T-helper 1 cell (primary cell): ENCODE measurements around the gene PPFIBP1.

Source experiments
- DNase-seq, 5 donors: peaks; one replicate each; pipeline ENCODE4 v3.0.0-alpha.2; 2012 to 2020

The PPFIBP1 gene

DNA sequence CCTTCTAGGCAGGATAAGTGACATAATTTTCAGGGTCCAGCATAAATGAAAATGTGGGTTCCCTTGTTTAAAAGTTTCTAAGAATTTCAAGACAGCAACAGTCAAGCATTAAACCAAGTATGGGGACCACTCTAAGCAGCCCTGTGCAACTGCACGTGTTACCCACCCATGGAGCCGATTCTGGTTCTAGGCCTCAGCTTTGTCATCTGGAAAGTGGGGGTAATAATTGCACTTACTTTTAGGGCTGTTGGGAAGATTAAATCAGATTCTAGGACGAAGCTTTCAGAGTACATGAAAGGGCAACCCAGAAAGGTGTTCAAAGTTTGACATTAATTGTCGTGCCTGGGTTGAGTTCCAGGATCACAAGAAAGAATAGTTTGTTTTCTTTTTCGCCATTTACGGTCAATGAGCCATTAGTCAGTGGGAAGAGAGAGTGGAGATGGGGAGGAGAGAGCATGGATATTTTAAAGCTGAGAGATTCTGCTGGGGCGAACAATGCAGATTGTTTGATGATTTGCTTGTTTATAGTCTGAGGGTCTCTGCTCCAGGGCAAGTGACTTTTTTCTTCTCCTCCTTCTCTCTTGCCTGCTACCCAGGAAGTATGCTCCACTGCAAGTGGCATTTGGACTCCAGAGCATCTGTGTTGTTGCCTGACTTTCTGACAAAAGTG, 10.7 kb upstream of the PPFIBP1 start:
- DNase-seq, result no peak

DNA sequence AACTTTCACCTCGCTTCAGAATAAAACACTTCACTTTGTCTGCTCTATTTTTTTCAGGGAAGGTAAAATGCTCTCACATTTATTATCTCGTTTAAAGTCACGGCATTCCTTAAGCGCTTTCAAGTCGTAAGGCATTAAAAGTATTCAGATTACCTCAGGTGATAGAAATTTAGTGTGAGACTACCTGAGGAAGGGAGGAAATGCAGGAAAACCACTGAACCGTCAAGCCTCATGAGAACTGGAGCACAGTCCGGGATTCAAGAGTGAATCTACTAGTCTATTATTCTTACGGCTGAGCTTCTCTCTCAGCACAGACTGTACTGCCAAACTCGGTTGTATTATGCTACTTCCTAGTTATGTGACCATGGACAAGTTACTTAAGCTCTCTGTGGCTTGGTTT, 8.3 kb upstream of the PPFIBP1 start:
- DNase-seq, result no peak

DNA sequence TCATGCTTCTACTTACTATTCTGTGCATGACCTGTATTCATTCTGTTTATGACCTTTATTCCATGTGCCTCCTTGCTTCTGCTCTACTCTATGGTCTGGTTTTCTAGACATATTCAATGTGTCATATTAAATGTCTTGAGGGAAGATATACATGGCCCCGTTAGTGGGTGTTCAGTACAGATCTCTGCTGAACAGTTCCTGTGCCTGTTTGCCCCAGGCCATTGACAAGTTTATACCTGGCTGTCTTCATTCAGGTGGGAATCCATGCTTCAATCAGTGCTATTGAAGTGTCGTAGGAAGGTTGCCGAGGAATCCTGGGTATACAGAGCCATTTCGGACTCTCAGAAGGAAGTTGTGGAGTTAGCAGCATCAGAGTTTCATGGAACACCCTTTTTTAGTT, 7.4 kb upstream of the PPFIBP1 start:
- no peak for DNase-seq

DNA sequence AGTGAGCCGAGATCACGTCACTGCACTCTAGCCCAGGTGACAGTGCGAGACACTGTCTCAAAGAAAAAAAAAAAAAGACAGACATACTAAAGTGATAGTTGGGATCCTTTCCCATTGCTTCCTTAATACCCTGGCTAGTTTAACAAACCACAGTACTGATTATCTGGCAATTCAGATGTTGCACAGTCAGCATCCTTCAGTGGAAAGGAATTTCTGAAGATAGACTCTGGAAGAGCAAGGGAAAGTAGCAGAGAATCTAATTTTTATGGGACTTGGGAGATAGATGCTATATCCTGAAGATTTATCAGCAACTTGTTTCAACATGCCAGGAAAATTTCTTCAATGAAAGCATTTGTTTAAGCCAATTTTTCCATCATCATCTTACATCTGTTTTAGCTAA, 6.5 kb upstream of the PPFIBP1 start:
- DNase-seq, result no peak

DNA sequence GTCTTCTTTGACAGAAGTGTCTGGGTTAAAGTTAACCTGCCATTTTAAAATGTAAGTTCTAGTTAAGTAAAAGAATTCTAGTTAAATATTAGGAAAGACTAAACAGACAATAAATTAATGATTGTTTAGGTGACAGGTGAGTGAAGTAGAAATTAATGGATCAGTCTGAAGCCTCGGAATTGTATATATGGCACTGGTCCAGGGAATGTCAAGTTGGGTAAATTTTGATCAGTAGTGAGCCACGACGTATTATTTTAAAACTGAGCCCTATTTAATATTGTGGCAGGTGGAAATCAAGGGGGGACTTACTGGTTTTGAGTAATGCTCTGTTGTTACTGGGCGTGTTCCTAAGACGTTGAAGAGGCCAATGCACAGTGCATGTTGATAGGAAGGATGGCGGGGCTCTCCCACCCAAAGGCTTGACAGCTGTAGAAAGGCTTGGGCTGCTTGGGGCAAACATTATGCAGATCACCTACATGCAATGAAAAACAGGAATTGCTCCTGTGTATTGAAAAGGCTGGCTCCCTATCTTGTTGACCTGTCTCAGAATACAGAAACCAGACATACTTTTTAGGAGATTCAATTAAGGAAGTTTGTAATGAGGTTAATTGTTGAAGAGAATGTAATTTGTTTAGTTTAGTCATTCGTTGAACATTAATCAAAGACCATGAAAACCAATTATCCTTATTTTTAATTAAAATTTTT, 5.9 kb upstream of the PPFIBP1 start:
- no peak for DNase-seq

DNA sequence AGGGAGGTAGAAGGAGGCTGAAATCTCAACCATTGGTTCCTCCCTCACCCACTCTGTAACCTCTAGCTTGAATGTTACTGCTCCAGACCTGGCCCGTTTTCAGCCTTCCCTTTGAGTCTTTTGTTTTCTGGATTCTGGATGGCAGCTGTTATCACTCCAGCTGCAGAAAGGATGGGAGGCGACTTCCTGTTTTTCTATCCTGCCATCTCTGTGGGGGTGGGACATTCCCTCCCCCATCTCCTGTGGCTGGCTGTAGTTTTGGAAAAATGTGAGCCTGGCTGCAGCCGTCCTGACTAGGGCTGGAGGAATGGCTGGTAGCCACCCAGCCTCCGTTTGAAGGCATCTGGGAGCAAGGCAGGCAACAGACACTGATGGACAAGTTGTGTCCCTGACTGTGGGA, 2.9 kb upstream of the PPFIBP1 start:
- DNase-seq, result no peak

DNA sequence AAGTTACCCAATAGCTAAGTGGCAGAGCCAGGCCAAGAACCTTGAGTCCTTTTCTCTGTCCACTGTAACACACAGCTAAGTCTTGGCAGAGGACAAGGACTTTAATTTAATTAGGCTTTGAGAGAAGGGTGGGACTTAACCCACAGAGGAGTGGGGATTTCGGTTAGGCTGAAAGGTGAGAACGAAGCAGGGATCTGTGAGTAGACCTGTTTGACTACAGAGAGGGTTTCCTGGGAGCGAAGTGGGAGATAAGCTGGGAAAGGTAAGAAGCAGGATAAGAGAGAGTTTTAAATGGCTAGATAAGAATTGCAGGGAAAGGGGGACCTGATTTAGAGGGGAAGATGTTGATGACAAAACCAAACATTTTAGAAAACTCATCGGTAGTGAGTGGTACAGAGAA, 2.0 kb upstream of the PPFIBP1 start:
- DNase-seq, result no peak

DNA sequence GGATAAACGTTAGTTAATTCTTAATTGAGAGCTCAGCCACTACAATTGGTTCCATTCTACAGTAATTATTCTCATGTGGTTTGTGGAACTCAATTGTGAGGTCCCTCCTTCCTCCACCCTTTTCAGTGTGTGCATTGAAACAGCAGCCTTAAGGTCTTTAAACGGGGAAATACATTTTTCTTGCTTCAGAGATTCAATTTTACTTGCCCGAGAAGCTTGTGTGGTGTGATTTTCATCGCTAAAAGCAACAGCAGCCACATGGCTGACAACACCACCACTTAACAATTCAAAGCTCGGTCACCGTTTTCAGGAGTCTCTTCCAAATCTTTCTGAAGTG, 733 bp upstream of the PPFIBP1 start:
- no peak for DNase-seq

DNA sequence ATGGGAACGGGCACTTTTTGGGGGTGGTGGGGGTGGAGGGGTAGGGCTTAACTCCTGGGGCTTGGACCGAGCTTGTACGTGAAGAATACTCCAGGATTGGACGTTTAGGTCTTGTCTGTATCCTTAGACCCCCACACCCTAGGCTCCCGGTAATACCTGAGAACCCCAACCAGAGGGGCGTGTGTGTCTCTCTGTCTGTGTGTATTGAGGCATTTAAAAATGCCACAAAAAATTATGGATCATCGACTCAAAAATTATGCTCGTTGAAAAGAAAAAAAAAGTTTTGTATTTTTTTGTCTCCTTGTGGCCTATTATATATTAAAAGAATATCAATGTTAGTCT, 459 bp downstream of the PPFIBP1 start:
- no peak for DNase-seq

DNA sequence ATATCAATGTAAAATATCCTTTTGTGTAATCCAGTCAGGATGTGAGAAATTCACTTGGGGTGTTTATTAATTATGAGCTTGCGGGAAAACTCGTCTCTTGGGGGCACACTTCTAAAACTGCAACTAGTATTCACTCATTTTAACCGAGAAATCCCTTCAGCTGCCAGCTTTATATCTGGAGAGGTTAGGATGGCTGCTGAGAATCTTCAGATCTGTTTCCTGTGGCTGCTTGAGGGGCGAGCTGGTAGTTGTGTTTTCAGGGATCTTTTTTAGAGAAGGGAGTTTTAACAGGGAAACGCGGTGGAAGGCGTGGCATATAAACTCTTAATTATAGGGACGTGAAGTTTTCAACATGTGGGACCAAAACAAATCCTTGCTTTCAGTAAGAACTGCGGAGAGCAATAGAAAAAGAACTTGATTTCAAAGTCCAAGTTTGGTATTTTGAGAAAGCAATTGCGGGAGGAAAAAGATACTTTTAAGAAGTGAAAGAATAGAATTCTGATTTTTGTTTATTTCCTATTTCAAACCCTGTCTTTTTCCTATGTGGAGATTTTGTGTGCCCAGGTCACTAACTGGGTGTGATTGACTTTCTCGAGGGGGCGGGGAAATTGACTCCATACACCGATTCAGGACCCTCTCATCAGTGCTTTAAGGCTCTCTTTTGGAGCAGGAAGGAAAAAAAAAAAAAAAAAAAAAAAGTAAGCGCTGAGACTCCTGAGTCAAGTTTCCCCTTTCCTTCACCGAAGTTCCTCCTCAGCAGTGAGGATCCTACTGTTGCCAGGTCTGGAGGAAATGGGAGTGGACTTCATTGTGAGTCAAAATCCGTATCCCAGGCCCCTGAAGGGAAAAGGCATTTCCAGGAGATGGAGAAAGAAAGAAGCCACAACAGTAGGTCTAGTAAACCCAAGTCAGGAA, 1.1 kb downstream of the PPFIBP1 start:
- no peak for DNase-seq

DNA sequence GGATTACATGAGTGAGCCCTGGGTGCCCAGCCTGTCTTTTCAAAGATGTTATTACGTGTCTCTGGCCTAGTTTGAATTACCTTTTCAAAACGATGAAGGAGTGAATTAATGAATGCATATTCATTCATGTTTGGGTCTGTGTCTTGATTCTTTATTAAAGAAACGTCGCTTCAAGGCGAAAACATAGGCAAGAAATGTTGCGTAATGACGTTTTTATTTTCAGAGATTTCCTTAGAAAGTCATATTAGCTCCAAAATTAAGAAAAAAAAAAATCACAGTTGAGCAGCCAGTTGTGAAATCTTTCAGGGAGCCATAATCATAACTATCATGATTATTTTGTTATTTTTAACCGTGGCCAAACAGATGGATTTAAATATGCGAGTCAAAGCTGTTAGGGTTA, 3.5 kb downstream of the PPFIBP1 start:
- no peak for DNase-seq

DNA sequence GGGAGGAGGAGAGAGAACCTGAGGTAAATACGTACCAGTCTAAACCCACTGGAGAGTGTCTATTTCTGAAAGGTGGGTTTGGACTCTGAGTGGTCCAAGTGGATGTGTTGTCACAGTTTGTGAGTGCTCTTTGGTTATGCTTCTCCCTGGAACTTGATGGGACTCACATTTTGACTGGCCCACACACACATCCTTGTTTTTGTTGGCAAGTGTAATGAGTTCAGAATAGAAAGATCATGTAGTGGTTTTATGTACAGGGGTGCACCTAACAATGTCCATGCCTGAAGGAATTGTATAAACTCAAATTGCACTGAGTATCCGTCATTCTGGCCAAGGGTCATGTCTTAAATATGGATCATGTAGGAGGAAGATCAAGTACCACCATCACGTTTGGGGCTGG, 4.8 kb downstream of the PPFIBP1 start:
- DNase-seq, result no peak

DNA sequence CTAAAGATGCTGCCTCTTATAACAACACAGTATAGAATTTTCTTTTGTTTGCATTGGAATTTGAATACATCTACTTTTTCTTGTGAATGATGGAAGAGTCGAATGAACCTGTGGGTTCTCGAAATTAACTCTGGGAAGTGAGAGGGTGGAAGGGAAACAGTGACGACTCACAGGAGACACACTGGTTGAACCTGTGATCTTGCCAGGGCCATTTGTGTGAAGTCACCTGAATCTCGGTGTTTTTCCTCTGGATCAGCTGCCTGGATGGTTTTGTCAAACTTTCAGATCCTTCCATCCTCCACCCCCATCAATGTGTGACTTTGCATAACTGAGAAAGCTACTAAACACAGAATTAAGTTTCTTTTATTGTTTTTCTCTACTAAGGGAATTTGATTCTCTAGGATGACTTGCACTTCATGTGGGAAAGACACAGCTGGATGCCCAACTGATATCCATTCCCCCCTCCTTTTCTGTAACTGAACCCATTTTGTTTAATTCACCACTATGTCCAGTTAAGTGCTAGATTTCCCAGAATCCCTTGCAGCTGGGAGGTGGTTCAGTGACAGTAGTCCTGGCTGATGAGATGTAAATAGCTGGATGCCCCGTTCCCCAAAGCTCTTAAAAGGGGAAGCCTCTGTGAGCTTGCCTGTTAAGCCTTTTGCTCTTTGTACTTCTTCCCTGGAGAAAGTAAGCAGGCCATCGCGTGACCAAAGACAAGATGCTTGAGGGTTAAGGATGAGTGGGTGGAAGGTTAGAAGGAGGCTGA, 6.3 kb downstream of the PPFIBP1 start:
- DNase-seq, result no peak

DNA sequence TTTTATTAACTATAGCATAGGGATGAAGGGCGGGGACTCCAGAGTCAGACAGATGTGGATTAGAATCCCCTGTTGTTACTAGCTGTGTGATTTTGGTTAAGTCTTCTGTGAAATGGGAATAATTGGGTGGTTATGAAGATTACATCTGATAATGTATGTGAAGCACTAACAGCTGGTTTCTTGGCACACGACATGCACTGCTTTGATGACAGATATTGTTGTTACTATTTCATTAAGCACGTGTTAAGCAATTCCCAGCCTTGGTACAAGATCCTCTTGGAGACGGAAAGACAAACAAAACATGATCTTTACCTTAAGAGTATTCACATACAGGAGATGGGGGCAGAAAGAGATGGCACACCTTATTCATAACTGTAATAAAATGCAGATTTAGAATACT, 7.9 kb downstream of the PPFIBP1 start:
- DNase-seq, result no peak

DNA sequence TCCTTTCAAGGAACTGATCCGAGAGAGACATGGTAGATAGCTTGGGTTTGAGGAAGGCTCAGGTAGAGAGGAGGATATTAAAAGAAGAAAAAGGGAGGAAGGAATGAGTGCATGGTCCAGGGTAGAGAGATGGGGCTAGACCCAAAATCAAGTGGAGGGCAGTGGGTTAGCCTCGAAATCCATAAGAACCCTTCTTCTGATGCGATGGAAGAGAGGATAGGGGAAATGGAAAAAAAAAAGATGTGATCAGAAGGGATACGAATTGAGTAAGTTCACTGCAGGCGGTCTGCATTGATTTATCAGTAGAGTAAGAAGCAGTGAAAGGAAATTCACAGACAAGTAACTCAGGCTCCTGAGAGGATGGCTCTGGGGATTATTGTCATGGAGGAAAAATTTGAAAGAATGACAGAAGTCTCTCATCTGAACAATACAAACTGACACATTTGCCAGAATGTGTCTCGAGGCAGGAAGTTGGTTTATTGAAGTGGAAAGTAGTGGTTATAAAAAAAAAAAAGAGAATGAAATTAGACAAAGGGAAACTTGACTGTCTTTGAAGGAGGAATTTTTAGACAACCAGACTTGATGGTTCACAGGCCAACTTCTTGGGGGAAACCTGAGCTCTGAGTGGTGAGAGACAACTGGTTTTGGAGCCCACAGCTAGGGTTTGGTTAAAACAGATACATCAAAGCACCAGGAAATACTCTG, 10.2 kb downstream of the PPFIBP1 start:
- DNase-seq, result peak in 1 of 5 donors; percentile 42

DNA sequence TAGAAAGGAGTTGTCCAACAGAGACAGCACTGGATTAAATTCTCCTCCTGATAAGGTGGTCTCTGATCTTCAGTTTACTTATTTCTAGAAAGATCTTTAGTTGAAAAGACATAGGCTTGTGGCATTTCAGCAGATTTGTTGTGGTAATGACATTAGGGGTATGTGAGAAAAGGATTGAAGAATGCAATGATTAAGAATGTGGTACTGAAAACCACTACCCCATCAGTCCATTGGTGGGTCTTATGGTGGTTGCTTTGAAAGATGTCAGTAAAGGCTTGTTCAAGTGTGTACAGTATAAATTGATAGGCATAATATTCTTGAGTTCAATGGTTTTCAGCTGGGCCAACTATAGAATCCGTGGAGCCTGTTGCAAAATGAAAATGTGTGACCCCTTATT, 10.8 kb downstream of the PPFIBP1 start:
- DNase-seq, result no peak

DNA sequence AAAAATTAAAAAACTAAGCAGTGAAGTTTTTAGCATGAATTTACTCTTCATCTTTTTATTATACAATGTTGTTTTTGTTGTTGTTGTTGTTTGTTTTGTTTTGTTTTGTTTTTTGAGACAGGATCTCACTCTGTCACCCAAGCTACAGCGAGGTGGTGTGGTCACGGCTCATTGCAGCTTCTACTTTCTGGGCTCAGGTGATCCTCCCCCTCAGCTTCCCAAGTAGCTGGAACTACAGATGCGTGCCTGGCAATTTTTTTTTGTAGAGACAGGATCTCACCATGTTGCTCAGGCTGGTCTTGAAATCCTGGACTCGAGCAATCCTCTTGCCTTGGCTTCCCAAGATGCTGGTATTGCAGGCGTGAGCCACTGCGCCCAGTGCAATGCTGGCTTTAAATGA, 11.3 kb downstream of the PPFIBP1 start:
- DNase-seq, result no peak

DNA sequence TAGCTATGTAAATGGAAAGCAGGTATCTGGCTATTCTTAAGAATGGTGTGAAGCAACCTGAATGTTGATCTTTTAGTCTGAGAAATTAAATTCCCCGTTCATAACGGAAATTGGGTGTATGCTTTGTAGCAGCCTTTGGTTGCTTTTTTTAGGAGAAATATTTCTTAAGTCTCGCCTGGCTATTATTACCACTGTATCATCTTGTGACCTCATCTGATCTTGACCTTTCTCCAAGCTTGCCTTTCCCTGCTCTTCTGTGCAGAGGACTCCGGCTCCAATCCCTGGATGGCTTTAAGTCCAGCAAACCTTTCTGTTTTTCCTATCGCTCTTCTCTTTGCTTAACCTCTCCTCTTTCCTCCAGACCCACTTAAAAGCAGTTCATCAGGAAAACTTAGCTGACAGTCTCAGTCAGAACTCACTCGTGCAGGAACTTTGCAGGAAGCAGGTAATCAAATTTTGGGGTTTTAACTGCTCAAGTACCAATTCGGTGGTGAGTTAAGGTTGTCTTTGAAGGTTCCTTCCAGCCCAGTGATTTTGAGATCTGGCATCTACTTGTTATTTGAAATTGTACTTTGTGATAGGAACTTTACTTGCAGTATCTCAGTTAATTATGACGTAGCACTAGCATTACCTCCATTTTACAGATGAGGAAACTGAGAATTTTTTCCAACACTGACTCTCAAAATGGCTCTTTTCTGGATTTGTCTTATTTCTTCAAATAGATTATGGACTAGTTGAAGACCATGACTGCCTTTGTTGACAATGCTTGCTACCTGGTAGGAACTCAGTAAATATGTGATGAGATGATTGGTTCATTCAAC, 14.1 kb downstream of the PPFIBP1 start:
- no peak for DNase-seq

DNA sequence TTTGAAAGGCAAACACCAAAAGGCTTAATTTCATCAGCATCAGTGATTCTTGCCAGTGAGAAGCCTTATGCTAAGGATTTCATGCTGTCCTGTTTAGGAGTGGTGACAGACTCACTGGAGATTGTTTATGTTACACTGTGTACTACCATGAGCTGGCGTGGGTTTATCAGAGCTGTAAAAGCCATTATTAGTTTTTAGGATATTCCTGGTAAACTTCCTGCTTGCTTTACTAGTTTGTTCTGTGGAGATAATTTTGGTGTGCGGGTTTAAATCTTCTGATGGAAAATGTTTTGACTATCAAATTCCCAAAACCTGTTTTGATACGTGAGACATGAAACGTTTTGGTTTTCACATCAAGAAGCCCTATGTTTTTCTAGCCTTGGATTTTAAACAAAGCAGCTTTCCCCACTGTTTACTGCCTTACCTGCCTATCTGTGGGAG, 15.2 kb downstream of the PPFIBP1 start:
- DNase-seq, result no peak

DNA sequence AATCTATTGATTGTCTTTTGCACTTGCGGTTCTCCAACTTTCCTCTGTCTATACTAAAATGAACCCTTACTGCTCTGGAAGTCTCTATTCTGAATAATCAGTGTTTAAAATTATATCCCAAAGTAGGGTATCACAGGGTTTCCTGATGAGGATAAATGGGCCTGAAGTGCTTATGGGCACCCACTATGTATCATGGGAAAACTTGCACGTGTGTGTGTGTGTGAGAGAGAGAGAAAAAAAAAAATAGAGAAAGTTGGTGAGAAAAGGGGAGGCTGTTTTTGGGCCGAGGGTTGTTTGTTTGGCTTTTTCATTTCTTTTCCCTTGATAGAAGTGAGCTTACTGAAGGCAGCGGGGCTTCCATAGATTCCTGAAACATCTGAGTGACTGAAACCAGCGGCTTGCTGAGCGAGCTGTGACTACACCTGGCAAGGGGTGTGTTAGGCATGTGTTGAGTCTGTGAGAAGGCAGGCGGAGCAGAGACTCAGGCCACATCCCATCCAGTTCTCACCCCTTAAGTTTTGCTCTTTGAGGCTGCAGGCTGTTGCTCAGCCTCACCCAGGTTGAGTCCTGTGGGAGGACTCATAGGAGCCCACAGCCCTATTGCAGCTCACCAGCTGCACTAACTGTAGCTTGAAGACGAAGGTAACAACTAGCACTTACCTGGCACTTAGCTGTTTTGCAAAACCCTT, 17.2 kb downstream of the PPFIBP1 start:
- DNase-seq, result no peak

DNA sequence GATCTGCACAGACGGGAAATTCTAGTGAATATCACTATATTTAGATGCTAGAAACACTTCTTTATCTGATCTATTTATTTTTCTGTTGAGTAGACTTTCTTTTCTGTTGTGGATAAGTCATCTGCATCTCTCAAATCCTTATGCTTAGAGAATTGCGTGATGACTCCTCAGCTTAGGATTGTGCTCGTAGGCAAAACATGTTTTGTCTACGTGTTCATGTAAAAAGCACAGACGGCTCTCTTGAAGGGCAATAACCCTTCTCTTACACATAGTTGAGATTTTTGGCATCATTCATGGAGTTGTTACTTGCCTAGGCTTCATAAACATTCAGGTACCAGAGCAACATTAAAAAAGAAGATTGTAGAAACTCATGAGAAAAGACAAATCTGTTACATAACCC, 18.6 kb downstream of the PPFIBP1 start:
- no peak for DNase-seq
